ENCODE measurements around the gene TTC33.

- TF ChIP-seq EZH2 (IDR thresholded peaks at IDR 0.05; ENCODE audit: insufficient read depth, poor library complexity, severe bottlenecking) (no peak), EZH2phosphoT487 (IDR thresholded peaks at IDR 0.05; ENCODE audit: insufficient read depth, low read depth) (no peak)
These were observed 41.7 kb upstream of the TTC33 start for GRCh38 chr5:40797273-40798011.

Measured in GM23248 (cell line).